ENCODE data around the gene GPR83. TPM values are rescaled to one million over a fixed set of nuclear protein-coding genes. Genes with fewer than 3 reads are reported as not detected.

The GPR83 gene
- total RNA-seq, 3 donors from 2014 or later (not counting 1 experiment from before 2014, with no cell fraction given): 0.26 to 0.55 (median 0.32) TPM

DNA sequence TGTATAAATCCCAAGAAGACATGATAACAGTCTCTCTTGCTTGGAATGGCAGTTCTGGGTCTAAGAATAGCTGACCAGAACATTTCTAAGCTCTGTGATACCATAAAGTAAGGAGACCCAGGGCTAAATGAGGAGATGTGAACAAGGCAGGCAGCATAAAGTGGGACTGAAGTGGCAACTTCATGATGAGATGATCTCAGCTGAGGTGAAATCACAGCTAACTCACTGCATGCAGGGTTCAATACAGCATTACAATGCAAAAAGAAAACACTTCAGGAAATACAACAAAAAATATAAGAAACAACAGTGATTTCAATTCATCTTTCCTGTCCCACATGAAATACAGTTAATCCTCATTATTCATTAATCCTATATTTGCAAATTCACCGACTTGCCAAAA, 47.8 kb upstream of the GPR83 start:
- peaks cover 12% of the 10 kb centered on the region for H3K36me3 Mint-ChIP-seq
- H3K4me1 Mint-ChIP-seq: peaks cover 6 to 16% of the 10 kb centered on the region in 2 donors
- no peak overlapping the region for H3K4me3 ChIP-seq (ENCODE audit: low read length)
- no peaks in the 10 kb centered on the region for H3K9me3 ChIP-seq (ENCODE audit: control insufficient read depth, insufficient read depth, low read length)
- no peak overlapping the region for H3K27ac ChIP-seq (ENCODE audit: low read length)
- TF ChIP-seq, protein P1, sequence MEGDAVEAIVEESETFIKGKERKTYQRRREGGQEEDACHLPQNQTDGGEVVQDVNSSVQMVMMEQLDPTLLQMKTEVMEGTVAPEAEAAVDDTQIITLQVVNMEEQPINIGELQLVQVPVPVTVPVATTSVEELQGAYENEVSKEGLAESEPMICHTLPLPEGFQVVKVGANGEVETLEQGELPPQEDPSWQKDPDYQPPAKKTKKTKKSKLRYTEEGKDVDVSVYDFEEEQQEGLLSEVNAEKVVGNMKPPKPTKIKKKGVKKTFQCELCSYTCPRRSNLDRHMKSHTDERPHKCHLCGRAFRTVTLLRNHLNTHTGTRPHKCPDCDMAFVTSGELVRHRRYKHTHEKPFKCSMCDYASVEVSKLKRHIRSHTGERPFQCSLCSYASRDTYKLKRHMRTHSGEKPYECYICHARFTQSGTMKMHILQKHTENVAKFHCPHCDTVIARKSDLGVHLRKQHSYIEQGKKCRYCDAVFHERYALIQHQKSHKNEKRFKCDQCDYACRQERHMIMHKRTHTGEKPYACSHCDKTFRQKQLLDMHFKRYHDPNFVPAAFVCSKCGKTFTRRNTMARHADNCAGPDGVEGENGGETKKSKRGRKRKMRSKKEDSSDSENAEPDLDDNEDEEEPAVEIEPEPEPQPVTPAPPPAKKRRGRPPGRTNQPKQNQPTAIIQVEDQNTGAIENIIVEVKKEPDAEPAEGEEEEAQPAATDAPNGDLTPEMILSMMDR (IDR thresholded peaks at IDR 0.05): no peak
- H3K4me3 Mint-ChIP-seq: no peak overlapping the region
- no peaks in the 10 kb centered on the region for H3K4me1 ChIP-seq (ENCODE audit: control insufficient read depth, insufficient read depth, low read length)
- no peaks in the 10 kb centered on the region for H3K9me3 Mint-ChIP-seq
- ATAC-seq (no peak), DNase-seq (no peak)
- H3K27me3 Mint-ChIP-seq (ENCODE audit: low read depth in 2 of 2): no peaks in the 10 kb centered on the region
- no peaks in the 10 kb centered on the region for H3K27me3 ChIP-seq (ENCODE audit: control insufficient read depth, insufficient read depth, low read length)
- 92% methylated on average over 1 of the region's 1 CpG for WGBS (ENCODE audit: insufficient coverage)
- H3K36me3 ChIP-seq (ENCODE audit: control insufficient read depth, insufficient read depth, low read length): peaks cover 28% of the 10 kb centered on the region
- intact Hi-C loops (cut with micrococcal nuclease): no loop called here
- no peak overlapping the region for H3K27ac Mint-ChIP-seq

DNA sequence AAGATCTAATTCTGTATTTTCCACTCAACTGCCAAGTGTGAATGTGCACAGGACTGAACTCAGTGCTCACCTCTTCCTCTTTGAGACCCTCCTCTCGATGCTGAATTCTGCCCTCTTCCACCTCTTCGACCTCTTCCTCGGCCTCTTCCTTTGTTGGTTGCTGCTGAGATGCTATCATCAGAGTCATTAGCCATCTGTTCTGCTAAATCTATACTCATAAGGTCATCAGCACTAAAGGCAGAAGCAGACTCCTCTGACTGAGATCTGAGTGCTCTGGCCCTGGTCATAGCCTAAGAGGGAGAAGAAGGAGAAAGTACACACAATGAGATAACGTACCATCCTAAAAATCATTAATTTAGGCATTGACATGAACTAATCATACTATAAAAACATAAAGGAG, 45.9 kb upstream of the GPR83 start:
- no peak overlapping the region for H3K27ac ChIP-seq (ENCODE audit: low read length)
- H3K27me3 ChIP-seq (ENCODE audit: control insufficient read depth, insufficient read depth, low read length): no peaks in the 10 kb centered on the region
- ATAC-seq: no peak
- 98% methylated on average over 3 of the region's 4 CpGs for WGBS (ENCODE audit: insufficient coverage)
- TF ChIP-seq, protein P1 (IDR thresholded peaks at IDR 0.05): no peak
- no peaks in the 10 kb centered on the region for H3K9me3 ChIP-seq (ENCODE audit: control insufficient read depth, insufficient read depth, low read length)
- Mint-ChIP-seq H3K9me3 (no peaks in the 10 kb centered on the region), H3K27ac (no peak overlapping the region), H3K27me3 (ENCODE audit: low read depth in 2 of 2) (no peaks in the 10 kb centered on the region), H3K4me1 (peaks cover 0 to 5% of the 10 kb centered on the region in 2 donors), H3K36me3 (peaks cover 15% of the 10 kb centered on the region), H3K4me3 (no peak overlapping the region)
- peaks cover 33% of the 10 kb centered on the region for H3K36me3 ChIP-seq (ENCODE audit: control insufficient read depth, insufficient read depth, low read length)
- intact Hi-C loops (cut with micrococcal nuclease): no loop called here
- no peaks in the 10 kb centered on the region for H3K4me1 ChIP-seq (ENCODE audit: control insufficient read depth, insufficient read depth, low read length)
- no peak for DNase-seq
- H3K4me3 ChIP-seq (ENCODE audit: low read length): no peak overlapping the region

DNA sequence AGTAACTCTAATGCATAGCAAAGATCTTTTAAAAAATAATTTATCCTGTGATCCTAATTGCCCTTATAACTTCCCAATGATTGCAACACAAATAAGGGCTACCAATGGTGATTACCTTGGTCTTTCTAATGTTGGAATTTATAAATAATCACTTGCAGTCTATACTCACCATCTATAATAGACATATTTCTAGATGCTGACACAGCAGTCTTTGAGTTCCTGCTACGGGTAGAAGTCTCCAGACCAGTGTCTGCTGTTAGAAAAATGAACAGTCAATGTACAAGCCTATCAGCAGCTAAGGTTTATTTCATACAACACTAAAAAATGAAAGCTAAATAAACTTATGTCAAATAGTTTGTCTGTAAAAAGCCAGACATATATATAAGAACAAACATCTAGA, 44.4 kb upstream of the GPR83 start:
- intact Hi-C loops (cut with micrococcal nuclease): no loop called here
- Histone ChIP-seq H3K36me3 (ENCODE audit: control insufficient read depth, insufficient read depth, low read length) (peaks cover 33% of the 10 kb centered on the region), H3K27me3 (ENCODE audit: control insufficient read depth, insufficient read depth, low read length) (no peaks in the 10 kb centered on the region), H3K4me3 (ENCODE audit: low read length) (no peak overlapping the region), H3K4me1 (ENCODE audit: control insufficient read depth, insufficient read depth, low read length) (no peaks in the 10 kb centered on the region), H3K27ac (ENCODE audit: low read length) (no peak overlapping the region), H3K9me3 (ENCODE audit: control insufficient read depth, insufficient read depth, low read length) (no peaks in the 10 kb centered on the region)
- ATAC-seq: no peak
- no peak for DNase-seq
- no peaks in the 10 kb centered on the region for H3K9me3 Mint-ChIP-seq
- no CpG with 5 or more reads among the region's 1 CpG for WGBS (ENCODE audit: insufficient coverage)
- H3K27ac Mint-ChIP-seq: no peak overlapping the region
- H3K4me3 Mint-ChIP-seq: no peak overlapping the region
- TF ChIP-seq, protein P1 (IDR thresholded peaks at IDR 0.05): no peak
- peaks cover 15% of the 10 kb centered on the region for H3K36me3 Mint-ChIP-seq
- H3K4me1 Mint-ChIP-seq: peaks cover 3 to 8% of the 10 kb centered on the region in 2 donors
- H3K27me3 Mint-ChIP-seq (ENCODE audit: low read depth in 2 of 2): no peaks in the 10 kb centered on the region

DNA sequence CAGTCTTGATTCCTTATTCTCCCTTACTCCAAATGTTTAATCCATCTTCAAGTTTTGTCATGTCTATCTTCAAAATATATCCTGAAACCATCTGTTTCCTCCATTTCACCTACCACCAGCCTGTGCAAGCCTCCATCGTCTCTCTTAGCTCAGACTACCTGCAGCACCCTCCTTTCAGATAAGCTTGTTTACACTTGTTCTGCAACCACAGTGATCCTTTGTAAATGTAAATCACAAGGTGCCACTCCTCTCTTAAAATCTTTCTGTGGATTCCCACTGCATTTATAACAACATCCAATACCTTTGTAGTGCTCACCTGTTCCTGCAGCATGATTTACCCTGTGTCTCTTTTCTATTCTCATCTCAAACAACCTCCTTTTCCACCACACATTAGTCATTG, 31.8 kb upstream of the GPR83 start:
- H3K9me3 Mint-ChIP-seq: no peaks in the 10 kb centered on the region
- no peak overlapping the region for H3K27ac Mint-ChIP-seq
- no peaks in the 10 kb centered on the region for H3K27me3 Mint-ChIP-seq (ENCODE audit: low read depth in 2 of 2)
- H3K36me3 Mint-ChIP-seq: peaks cover 31% of the 10 kb centered on the region
- no peak for DNase-seq
- H3K4me3 Mint-ChIP-seq: no peak overlapping the region
- no peaks in the 10 kb centered on the region for H3K27me3 ChIP-seq (ENCODE audit: control insufficient read depth, insufficient read depth, low read length)
- no peak overlapping the region for H3K27ac ChIP-seq (ENCODE audit: low read length)
- no peak for ATAC-seq
- H3K4me1 Mint-ChIP-seq: peaks cover 0 to under 1% of the 10 kb centered on the region in 2 donors
- H3K9me3 ChIP-seq (ENCODE audit: control insufficient read depth, insufficient read depth, low read length): no peaks in the 10 kb centered on the region
- H3K36me3 ChIP-seq (ENCODE audit: control insufficient read depth, insufficient read depth, low read length): peaks cover 64% of the 10 kb centered on the region
- H3K4me3 ChIP-seq (ENCODE audit: low read length): no peak overlapping the region
- no peaks in the 10 kb centered on the region for H3K4me1 ChIP-seq (ENCODE audit: control insufficient read depth, insufficient read depth, low read length)
- TF ChIP-seq, protein P1 (IDR thresholded peaks at IDR 0.05): no peak
- intact Hi-C loops (cut with micrococcal nuclease): no loop called here
- WGBS (ENCODE audit: insufficient coverage): 88% methylated on average over 1 of the region's 1 CpG
